ENCODE data around the gene PHF12.

The PHF12 gene

DNA sequence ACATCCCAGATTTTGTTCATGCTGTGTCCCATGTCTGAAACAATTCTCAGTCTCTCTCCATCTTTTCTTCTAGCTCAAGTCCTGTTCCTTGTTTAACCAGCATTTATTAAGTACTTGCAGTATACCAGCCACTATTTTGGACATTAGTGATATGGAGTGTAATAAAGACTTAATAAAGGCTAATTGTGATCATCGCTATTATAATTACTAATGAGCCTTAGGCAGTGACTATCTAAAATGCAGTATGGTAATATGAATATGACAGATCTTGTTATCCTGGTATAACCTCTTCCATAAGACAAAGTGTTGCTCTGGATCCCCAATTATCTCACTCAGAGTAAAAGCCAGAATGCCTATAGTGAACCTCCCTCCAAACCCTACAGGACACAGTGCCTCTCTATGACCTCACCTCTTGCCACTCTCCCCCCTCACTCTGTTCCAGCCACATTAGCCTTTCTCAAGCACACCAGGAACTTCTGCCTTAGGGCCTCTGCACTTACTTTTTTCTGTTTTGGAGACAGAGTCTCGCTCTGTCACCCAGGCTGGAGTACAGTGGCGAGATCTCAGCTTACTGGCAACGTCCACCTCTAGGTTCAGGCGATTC lies 52.0 kb downstream of the PHF12 start:
- no peak for DNase-seq

DNA sequence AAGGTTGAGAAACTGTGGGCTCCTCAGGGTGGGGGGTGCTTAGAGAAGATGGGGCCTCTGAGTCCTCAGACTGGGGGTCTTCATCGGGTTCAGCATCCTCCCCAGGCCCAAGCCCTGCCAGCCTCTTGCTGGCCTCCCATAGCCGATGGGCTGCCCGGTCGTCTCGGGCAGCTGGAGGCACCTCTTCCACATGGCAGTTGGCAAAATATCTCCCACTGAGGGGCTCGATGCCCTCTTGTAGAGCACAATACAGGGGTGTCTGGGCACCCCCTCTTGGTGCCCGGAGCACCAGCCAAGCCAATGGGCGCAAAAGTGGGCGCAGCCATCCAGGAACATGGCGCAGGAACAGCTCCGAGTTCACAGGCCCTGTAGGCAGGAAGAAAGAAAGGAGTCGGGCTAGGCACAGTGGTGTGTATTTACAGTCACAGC lies 52.8 kb downstream of the PHF12 start:
- no peak for DNase-seq

DNA sequence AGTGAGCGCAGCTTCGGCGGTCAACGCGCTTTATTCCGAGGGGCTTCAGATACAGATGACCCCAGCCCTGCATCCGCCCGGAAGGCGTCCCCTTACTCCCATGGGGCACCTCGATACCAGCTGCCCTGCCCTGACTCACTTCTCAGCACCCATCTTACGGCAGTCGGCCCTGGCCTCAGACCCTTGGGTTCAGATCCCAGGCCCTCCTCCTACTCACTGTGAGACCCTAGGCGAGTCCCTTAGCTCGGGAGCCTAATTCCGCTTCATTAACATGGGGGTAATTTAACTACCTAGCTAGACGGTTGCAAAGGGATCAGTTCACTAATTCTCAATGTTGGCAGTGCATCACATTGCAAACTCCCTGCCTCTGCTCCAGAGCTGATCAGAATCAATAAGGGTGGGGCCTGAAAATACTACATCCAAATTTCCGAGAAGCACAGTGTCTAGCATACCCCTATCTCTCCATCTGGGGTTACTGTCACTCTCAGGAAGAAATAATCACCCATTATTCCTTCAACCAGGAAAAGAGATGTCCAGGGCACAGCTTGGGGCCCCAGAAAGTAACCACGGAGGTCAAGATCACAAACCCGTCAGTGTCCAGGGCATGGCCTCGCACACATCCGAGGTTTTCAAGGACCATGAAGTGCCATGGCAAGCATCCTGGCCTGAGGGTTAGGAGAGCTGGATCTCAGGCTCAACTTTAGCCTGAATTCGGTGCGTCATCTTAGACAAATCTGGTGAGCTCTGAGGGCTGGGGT lies 53.4 kb downstream of the PHF12 start:
- DNase-seq, result peak; percentile 14

GRCh38 chr17:28896884-28897768 lies 54.2 kb downstream of the PHF12 start, which contains the start of gene FLOT2:
FLOT2 (minus strand) TSS chr17:28897733; CDS start chr17:28897574, 159 bp downstream.
- DNase-seq, result peak; percentile 66

- DNase-seq, result no peak
Measured at GRCh38 chr17:28896491-28896883, 54.8 kb downstream of the PHF12 start.

- DNase-seq, result no peak
Measured at GRCh38 chr17:28895794-28896447, 55.4 kb downstream of the PHF12 start.

GRCh38 chr17:28893248-28894183 lies 57.8 kb downstream of the PHF12 start:
- DNase-seq, result peak; percentile 23

DNA sequence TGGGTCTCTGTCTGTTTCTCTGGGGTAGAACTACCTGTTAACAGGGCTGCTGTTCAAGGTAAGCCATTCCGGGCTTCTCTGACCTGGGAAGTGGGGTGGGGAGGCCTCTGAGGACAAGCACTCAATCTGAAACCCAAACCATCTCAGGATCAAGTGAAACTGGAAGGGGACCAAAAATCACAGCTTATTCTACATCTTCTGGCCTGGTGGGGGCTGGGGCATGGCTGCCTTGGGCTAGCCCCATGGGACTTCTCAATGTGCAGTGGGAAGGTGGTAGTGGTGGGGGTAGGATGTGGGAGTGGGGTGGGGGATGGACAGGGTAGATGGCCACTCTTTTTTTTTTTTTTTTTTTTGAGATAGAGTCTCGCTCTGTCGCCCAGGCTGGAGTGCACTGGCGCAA lies 59.3 kb downstream of the PHF12 start:
- no peak for DNase-seq

DNA sequence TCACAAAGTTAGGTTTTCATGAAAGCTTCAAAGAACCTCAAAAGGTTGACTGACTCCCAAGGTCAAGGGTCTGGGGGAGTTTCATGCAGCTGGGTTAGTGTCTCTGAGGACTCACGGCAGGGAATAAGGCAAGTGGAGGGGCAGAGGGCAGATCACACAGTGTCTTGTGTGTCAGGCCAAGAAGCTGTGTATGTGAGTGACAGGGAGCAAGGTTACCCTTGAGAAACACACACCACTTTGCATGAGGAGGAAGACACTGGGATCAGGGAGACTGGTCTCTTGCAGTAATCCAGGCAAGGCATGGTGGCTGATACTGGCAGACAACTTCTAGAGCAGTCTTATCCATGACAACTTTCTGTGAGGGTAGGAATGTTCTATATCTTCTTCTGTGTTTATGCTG lies 60.1 kb downstream of the PHF12 start:
- no peak for DNase-seq

DNA sequence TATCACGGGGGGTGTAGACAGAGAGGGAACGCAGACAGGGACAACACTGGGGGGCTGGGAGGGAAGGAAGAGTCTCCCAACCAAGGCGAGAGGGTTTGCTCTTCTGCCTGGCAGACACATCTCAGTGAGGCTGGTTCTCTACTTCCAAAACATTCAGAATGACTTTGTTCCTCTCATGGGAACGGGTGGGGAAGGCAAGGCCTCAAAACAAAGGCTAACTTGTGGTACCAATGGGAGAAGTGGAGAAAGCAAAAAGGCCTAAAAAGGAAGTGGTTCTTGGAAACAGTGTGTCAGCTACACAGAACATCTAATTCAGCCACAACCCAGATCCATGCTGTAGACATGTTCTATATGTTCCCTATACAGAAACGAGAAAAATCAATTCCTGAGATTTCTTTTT lies 61.3 kb downstream of the PHF12 start:
- no peak for DNase-seq

DNA sequence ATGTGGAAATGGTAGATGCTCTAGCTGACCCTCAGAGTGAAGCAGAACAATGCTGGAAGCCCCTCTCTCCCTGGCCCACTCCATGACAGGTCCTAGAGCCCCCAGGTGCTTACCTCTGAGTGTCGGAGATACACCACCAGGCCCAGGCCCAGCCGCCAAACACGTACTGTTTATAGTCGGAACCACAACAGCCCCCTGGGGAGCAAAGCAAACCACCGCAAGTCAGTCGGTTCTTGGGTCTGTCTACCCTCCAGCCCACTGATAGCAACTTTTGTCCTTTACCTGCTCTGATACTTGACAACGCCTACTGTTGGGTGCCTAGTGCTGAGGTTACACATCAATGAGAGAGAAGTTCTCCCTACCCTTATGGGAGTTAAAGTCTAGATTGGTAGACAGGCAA lies 62.5 kb downstream of the PHF12 start:
- DNase-seq, result no peak

DNA sequence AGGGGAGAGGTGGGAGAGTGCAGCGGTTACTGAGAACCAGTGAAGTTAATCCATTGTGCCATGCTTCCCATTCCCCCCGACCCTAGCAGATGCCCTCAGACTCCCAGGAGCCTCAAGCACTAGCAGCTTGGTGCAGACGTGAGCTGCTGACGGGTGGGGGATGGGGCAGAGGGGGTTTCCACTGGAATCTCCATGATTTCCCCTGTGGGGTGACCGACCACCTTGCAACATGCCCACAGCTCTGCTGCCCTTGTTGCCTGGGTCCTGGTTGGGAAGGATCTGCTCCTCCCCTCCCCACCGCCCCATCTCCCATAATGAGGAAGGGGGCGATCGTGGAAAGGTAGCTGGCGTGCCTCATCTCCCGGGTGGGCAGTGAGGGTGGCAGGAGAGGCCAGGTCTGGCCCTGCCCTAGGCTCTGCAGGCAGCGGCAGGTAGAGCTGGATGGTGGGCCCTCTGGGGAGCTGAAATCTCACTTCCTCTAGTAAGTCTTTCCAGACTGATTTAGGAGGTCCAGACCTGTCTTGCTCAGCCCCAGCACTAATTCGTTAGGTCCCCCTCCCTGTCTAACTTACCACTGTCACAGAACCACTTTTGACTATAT lies 63.3 kb downstream of the PHF12 start:
- DNase-seq, result no peak

- DNase-seq, result no peak
Measured at GRCh38 chr17:28885951-28886350, 65.4 kb downstream of the PHF12 start.

GRCh38 chr17:28885363-28885762 lies 66.0 kb downstream of the PHF12 start:
- DNase-seq, result no peak

DNA sequence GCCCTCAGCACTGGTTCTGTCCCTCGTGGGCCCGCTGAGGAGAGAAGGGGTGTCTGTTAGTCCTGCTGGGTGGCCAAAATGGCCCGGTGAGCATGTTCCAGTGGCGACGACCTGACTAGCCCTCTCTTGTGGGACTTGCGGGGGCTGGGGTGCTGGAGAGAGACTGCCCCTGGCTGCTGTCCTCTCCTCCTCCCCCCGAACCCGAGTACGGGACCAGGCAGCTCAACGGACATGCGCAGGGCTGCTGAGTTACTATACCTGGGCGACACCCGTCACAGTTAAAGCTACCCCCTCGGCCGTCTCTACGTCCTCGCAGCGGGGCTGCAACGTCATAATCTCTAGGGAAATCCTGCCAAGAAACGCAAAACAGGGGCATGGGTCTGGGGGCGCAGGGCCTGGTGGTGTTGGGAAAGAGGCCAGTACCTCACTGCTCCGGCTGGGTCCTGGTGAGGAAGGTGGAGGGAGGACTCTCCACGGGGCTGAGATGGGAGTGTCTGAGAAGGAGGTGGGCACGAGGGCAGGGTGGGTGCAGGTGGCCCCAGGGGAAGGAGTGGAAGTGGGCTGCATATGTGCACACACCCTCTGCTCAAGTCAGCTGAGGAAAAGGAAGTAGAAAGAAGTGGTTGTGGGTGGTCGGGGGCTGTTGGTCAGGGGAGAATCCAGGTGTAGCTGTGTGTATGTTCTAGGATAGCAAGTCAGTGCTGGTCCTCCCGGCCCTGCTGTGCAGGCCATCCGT lies 67.2 kb downstream of the PHF12 start:
- no peak for DNase-seq

DNA sequence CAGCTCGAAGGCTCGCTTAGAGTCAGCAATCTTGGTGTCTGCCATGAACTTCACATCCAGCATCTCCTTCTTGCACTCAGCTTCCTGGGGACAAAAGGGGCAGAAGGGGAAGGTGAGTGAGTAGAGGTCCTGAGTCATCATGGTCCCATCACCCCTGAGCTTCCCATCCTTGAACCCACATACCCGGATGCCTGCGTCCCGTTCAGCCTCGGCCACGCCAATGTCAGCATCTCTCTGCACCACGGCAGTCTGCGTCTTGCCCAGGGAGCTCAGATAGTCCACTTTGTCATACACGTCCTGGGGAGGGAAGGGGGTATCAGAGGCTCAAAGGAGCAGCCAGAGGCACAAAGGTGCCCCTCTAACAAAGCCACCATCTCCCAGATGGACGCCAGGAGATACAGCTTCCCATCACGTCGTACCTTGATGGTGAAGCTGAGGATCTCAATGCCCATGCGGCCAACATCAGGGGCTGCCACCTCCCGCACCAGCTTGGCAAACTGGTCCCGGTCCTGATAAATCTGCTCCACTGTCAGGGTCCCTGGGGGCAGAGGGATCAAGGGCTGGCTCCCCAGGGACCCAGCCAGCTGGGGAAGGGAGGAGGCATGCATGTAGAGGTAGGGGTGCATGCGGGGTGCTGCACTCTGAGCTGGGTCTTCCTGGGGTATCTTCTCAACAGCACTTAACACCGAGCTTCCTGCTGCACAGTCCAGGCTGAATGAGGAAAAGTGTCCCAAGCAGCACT lies 69.0 kb downstream of the PHF12 start:
- DNase-seq, result no peak

DNA sequence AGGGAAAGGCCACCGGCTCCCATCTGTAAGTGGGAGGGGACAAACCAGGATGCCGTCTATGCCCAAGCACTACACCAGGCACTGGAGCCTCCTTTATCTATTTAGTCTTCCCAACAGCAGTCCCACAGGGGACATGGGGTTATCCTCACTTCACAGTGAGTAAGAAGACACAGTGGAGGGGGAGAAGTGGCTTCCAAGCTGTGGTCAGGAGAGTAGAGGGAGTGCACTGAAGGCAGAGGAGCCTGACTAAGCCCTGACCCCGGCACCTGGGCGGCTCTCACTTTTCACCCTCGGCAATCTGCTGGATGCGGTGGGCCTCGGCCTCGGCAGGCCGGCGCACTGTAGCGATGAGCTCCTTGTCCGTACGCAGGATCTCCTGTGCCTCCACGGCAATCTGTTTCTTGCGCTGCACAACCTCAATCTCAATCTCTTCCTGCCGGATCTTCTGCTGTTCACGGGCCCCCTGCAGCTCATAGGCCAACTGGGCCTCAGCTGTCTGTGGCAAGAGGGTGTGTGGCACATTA lies 69.7 kb downstream of the PHF12 start:
- DNase-seq, result no peak

- DNase-seq, result no peak
Measured at GRCh38 chr17:28880572-28880945, 70.8 kb downstream of the PHF12 start.

- DNase-seq, result no peak
Measured at GRCh38 chr17:28879886-28880571, 71.3 kb downstream of the PHF12 start.

All from activated CD4-positive, alpha-beta T cell treated with anti-CD3 and anti-CD28 coated beads, Interleukin-2, amount 50 U/mL, for 1 hour (primary cell).